Tibial artery (tissue), 4 donors: ENCODE measurements around the gene ZNF385D.

Source experiments
- DNase-seq, 2 donors: peaks; one replicate each; pipeline ENCODE4 v3.0.0-alpha.2; 2019
- H3K27ac ChIP-seq, 2 donors: fragments of 200-600 bp; sonication (generic) in 1 of 2; 1 replicate in 1 of 2; 2 replicates in 1 of 2; pipeline ENCODE4 v1.5.1; 2018 to 2019; ENCODE audit warnings: mild to moderate bottlenecking in 1 of 2
- H3K27me3 ChIP-seq, 2 donors: fragments of 200-600 bp; sonication (generic) in 1 of 2; one replicate each; pipeline versions ENCODE4 v1.5.1 to v1.6.0; 2016 to 2019
- H3K36me3 ChIP-seq, 3 donors: fragments of 200-600 bp; sonication (generic) in 2 of 3; one replicate each; pipeline ENCODE4 v1.5.1; 2016 to 2019; ENCODE audit warnings: mild to moderate bottlenecking in 2 of 3
- H3K4me1 ChIP-seq, 4 donors: fragments of 200-600 bp; sonication (generic) in 2 of 4; 1 replicate in 3 of 4; 2 replicates in 1 of 4; pipeline ENCODE4 v1.5.1; 2016 to 2019
- H3K4me3 ChIP-seq, 2 donors: fragments of 200-600 bp; sonication (generic) in 1 of 2; 1 replicate in 1 of 2; 2 replicates in 1 of 2; pipeline ENCODE4 v1.5.1; 2018 to 2019; ENCODE audit warnings: mild to moderate bottlenecking in 2 of 2
- H3K9me3 ChIP-seq, 3 donors: fragments of 200-600 bp; sonication (generic) in 1 of 3; one replicate each; pipeline ENCODE4 v1.5.1; 2016 to 2019
- intact Hi-C: fragments of 100-400 bp; cut with DNase I; formaldehyde crosslinking; loops from one replicate; pipeline ENCODE4 v1.15.0; 2023; ENCODE audit warnings: low total_unique reads
- TF ChIP-seq, protein P1 (sequence below), 2 experiments: fragments of 200-600 bp in 1 of 2; fragments of 450-650 bp in 1 of 2; IDR thresholded peaks; one replicate each; pipeline ENCODE4 v1.5.1; 2017 to 2019; ENCODE audit warnings: antibody characterized with exemption in 2 of 2, mild to moderate bottlenecking in 1 of 2, moderate library complexity in 1 of 2

ZNF385D gene

DNA sequence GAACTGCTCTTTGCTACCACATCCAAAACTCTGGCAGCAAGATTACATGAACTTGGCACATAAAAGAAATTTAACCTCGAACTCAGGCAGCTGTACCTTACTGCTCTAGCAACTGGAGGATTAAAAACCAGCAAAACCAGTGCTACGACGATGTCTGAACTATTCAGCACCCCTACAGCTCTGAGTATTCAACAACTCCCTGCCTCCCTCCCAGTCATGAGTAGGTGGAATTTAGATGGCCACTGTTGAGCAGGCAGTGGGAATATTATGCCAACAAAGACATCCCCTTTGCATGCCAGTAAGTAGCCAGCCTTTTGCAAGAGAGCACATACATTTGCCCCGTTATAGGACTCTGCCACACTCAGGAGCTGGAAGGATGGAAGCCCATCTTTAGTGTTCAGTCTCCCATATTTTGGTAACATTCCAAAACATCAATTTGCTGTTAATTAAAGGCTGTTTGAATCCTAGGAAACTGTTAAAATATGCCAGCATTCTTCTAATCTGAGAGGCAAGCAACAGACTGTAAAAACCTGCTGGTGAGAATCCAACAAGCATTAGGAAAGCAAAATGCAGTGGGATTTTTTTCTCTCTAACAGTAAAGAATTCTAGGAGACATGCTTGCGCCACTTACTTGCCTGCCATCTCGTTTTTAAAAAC is 85.4 kb downstream of the ZNF385D start:
- H3K4me3 ChIP-seq: no peak overlapping the region
- H3K27me3 ChIP-seq: no peaks in the 10 kb centered on the region
- no peaks in the 10 kb centered on the region for H3K9me3 ChIP-seq
- H3K36me3 ChIP-seq: no peaks in the 10 kb centered on the region
- H3K27ac ChIP-seq: no peak overlapping the region
- H3K4me1 ChIP-seq: peaks cover 0 to 19% (median 9%) of the 10 kb centered on the region in 4 donors
- intact Hi-C loops: no loop called here
- no peak for DNase-seq
- TF ChIP-seq, protein P1, sequence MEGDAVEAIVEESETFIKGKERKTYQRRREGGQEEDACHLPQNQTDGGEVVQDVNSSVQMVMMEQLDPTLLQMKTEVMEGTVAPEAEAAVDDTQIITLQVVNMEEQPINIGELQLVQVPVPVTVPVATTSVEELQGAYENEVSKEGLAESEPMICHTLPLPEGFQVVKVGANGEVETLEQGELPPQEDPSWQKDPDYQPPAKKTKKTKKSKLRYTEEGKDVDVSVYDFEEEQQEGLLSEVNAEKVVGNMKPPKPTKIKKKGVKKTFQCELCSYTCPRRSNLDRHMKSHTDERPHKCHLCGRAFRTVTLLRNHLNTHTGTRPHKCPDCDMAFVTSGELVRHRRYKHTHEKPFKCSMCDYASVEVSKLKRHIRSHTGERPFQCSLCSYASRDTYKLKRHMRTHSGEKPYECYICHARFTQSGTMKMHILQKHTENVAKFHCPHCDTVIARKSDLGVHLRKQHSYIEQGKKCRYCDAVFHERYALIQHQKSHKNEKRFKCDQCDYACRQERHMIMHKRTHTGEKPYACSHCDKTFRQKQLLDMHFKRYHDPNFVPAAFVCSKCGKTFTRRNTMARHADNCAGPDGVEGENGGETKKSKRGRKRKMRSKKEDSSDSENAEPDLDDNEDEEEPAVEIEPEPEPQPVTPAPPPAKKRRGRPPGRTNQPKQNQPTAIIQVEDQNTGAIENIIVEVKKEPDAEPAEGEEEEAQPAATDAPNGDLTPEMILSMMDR (IDR thresholded peaks at IDR 0.05): no peak

DNA sequence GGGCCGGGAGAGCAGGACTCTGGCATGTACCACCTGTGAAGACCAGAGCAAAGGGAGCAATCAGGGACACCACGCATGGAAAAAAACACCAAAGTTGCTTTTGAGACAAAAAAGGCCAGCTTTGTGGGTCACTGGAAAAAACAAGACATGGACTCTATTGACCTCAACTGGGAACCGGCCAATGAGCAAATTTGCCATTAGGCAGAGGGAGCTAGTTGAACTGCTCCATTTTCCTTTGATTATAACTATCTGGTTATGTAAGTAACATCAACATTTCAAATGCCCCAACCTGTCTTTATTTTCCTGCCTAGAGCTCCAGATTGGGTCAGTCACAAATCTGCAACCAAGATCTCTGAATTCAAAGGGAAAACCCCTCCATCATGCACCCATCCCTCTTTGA is 86.0 kb downstream of the ZNF385D start:
- Histone ChIP-seq H3K27me3 (no peaks in the 10 kb centered on the region), H3K4me3 (no peak overlapping the region), H3K36me3 (no peaks in the 10 kb centered on the region), H3K27ac (no peak overlapping the region), H3K4me1 (peaks cover 0 to 19% (median 9%) of the 10 kb centered on the region in 4 donors), H3K9me3 (no peaks in the 10 kb centered on the region)
- no peak for DNase-seq
- intact Hi-C loops: no loop called here
- TF ChIP-seq, protein P1 (IDR thresholded peaks at IDR 0.05): no peak

DNA sequence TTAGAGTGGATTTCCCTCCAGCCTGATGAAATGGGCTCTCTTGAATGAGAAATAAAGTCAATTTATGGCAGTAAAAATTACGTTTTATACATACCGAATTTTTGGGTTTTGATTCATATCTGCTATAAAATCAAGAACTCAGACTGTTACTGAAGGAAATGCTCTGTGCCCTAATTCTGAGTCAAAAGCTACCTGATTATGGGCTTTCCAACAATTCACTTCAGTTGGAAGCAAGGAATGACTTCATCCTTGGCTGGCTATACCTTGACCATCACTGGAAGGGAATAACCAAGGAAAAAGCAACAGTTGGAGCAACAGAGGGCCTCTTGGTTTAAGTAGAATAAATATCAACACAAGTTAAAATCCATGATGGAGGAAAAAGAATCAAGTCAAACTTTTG is 88.6 kb downstream of the ZNF385D start:
- Histone ChIP-seq H3K9me3 (no peaks in the 10 kb centered on the region), H3K36me3 (no peaks in the 10 kb centered on the region), H3K27ac (no peak overlapping the region), H3K4me1 (peaks cover 0 to 12% (median 9%) of the 10 kb centered on the region in 4 donors), H3K27me3 (no peaks in the 10 kb centered on the region), H3K4me3 (no peak overlapping the region)
- no peak for DNase-seq
- intact Hi-C loops: no loop called here
- TF ChIP-seq, protein P1 (IDR thresholded peaks at IDR 0.05): no peak

DNA sequence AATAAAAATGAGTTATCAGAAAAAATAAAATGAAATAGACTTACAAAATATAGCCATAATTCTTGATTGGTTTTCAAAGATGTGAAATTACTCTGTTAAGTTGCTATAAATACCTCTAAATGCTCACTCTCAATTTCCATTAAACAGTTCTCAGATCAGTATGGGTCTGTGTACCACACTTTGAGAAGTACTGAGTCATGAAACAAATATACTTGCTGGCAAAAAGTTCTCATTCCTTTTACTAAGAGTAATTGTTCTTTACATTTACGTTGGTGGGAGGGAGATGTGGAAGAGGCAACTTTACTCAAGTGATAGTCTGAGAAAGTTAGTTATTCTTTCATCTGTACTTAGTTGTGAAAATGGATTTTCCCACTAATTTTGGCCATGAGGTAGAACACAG is 96.3 kb downstream of the ZNF385D start:
- TF ChIP-seq, protein P1 (IDR thresholded peaks at IDR 0.05): no peak

DNA sequence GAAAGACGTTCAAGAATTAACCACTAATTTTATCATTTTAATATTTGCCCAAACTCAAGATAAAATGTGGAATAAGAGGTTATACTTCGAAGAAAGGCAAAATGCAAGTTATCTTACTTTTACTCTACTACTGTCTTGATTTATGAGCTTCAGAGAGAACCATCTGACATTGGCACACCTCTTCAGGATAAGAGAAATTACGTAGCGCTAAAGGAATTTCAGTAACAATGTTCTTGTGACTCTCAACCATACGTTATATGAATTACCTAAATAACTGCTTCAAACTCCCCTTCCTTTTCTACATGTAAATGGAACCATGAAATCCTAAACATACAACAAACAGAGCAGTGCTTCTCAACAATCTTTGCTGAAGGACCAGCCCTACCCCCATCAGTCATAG is 96.8 kb downstream of the ZNF385D start:
- peaks cover 0 to 16% (median 0%) of the 10 kb centered on the region in 4 donors for H3K4me1 ChIP-seq
- TF ChIP-seq, protein P1 (IDR thresholded peaks at IDR 0.05): no peak
- intact Hi-C loops: no loop called here

More for the DNA sequence above, 96.3 kb downstream of the ZNF385D start:
- no peaks in the 10 kb centered on the region for H3K36me3 ChIP-seq
- H3K4me3 ChIP-seq: no peak overlapping the region
- H3K27ac ChIP-seq: no peak overlapping the region
- H3K9me3 ChIP-seq: no peaks in the 10 kb centered on the region
- no peak for DNase-seq
- H3K27me3 ChIP-seq: no peaks in the 10 kb centered on the region
- H3K4me1 ChIP-seq: peaks cover 0 to 12% (median 0%) of the 10 kb centered on the region in 4 donors
- intact Hi-C loops: no loop called here

More for the DNA sequence above, 96.8 kb downstream of the ZNF385D start:
- no peaks in the 10 kb centered on the region for H3K27me3 ChIP-seq
- H3K4me3 ChIP-seq: no peak overlapping the region
- H3K36me3 ChIP-seq: no peaks in the 10 kb centered on the region
- H3K27ac ChIP-seq: no peak overlapping the region
- H3K9me3 ChIP-seq: no peaks in the 10 kb centered on the region
- DNase-seq: no peak
